CD4-positive, alpha-beta T cell treated with Interferon alpha-2 for 1 hour (primary cell): Measurements from ENCODE around the gene CDCA7L.
"Not testable (repeated sequence)": the region's sequence is repeated elsewhere in the genome, so short reads cannot be mapped to it uniquely, and the experiment has no call there.

ENCODE experiments used
- DNase-seq, 2 donors: peaks; one replicate each; pipeline ENCODE4 v3.0.0-alpha.2; 2020 to 2022

Gene CDCA7L

DNA sequence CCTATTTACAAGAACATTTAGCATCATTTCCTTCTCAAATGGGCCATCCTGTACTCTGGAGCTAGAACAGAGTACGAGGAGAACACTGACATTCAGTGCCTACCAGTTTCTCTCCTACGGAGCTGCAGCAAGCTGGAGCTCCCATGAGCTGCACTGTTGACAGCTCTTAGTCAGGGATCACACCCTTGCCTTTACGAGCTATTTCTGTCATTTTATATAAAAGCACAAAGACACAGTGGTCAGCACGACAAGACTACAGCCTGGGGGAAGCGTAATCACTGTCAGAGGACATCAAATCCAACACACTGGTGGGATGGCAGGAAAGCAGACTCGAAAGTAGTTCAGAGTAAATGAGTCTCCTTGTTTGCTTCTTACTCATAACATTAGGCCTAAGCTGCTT is 2.7 kb downstream of the CDCA7L start:
- no peak for DNase-seq

DNA sequence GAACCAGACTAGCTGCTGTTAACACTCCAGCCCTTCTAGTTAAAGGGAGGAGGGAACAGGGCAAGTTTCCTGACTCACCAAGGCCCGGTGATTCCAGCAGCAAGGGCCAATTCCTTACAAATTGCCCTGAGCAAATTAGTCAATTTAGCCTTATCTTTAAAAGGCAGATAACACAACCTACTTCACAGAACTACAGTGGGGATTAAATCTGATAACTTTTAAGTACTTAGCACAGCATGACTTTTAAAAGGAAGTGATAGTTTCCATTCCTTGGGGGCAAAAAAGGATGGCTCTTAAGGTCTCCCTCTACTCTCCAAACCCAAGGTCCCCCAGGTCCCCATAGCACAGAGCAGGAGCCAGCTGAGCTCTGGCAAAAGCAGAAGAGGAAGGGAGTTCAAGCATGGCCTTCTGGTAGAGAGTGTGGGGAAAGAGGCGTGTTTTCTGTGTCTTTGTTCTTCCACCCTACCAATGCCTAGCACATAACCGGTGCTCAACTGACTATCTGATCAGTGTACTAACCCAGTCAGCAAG is 4.0 kb downstream of the CDCA7L start:
- peak in 1 of 2 donors; percentile 22 for DNase-seq

DNA sequence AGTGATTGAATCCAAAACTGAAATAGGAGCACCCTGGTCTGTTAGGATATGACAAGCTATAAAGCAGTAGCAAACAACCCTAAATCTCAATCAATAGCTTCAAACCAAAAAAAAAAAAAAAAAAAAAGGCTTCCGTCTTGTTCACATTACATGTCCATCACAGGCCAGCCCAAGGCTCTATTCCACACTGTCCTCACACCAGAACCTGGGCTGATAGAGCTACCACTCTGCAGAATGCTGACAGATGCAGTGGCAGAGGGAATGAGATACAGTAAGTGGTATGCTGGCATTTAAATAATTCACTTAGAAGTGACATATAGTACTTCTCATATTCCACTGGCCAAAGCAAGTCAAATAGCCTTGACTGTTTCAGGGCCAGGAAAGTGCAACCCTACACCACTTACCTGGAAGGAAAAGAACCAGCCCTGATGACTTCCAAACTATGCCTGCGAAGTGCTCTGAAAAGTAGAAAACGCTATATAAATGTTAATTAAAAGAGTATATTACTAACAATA is 5.8 kb downstream of the CDCA7L start:
- DNase-seq = no peak

DNA sequence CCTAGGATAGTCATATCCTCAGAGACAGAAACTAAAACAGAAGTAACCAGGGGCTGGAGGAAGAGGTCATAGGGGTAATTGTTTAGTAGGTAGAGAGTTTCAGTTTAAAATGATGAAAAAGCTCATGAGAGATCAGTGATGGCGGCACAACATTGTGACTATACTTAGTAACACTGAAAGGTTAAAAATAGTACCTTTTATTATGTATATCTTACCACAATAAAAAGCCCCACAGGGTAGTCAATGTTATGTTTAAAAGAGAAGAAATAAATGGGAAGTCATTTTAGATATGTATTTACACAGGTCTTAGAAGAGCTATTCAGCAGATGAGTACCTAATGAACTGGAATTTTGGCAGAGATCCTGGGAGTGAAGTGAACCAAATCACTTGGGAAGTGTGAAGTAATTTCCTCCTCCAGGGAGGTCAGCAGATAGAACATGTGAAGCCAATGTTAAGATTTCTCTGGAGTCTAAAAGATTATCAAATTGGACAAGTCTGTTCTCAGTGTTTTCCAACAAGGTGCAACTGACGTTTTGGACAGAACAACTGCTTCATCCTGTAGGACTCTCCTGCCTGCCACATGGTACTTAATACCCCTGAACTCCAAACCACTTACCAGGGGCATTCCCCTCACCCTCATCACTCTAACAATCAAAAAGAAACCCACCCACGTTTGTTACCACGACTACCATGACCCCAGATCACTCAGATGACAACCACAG is 6.4 kb downstream of the CDCA7L start:
- no peak for DNase-seq

DNA sequence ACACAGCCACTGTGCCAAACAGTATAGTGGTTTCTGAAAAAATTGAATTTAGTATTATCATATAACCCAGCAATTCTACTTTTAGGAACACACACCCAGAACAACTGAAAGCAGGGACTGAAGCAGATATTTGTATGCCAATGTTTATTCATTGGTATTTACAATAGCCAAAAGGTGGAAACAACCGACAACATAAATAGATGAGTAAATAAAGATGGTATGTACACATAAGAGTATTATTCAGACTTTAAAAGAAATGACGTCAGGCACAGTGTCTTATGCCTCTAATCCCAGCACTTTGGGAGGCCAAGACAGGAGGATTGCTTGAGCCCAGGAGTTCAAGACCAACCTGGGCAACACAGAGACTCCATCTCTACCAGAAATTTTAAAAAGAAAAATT is 7.2 kb downstream of the CDCA7L start:
- DNase-seq = no peak

DNA sequence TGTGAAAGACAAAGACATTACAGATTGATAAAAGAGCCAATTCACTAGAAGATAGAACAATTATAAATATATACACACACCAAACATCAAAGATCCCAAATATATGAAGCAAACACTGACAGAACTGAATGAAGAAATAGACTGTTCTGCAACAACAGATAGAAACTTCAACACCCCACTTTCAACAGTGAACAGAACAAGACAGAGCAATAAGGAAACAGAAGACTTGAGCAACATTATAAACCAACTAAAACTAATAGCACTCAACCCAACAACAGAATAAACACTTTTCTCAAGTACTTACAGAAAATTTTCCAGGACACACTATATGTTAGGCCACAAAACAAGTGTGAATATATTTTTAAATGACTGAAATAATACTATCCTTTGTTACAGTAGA is 10.9 kb downstream of the CDCA7L start:
- DNase-seq = no peak

DNA sequence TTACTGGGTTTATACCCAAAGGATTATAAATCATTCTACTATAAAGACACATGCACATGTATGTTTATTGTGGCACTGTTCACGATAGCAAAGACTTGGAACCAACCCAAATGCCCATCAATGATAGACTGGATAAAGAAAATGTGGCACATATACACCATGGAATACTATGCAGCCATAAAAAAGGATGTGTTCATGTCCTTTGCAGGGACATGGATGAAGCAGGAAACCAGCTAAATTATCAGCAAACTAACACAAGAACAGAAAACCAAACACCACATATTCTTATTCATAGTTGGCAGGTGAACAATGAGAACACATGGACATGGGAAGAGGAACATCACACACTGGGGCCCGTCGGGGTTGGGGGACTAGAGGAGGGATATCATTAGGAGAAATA is 12.4 kb downstream of the CDCA7L start:
- not testable (repeated sequence) for DNase-seq

DNA sequence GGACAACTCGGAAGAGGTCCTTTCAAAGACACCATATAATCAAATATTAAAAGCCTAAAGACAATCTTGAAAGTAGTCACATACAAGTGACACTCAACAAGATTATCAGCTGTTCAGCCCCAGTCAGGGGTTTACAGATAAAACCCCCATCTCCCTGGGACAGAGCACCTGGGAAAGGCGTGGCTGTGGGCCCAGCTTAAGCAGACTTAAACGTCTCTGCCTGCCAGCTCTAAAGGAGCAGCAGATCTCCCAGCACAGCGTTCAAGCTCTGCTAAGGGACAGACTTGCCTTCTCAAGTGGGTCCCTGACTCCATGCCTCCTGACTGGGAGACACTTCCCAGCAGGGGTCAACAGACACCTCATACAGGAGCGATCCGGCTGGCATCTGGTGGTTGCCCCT is 18.0 kb downstream of the CDCA7L start:
- no peak for DNase-seq

DNA sequence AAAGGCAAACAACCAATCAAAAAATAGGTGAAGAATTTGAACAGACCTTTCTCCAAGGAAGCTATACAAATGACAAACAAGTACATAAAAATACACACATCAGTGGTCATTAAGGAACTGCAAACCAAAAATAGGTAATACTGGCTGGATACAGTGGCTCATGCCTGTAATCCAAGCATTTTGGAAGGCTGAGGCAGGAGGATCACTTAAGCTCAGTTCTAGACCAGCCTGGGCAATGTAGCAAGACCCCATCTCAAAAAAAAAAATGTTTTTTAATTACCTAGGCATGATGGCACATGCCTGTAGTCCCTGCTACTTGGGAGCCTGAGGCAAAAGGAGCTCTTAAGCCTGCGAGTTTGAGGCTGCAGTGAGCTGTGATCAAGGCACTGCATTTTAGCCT is 19.3 kb downstream of the CDCA7L start:
- DNase-seq = no peak

DNA sequence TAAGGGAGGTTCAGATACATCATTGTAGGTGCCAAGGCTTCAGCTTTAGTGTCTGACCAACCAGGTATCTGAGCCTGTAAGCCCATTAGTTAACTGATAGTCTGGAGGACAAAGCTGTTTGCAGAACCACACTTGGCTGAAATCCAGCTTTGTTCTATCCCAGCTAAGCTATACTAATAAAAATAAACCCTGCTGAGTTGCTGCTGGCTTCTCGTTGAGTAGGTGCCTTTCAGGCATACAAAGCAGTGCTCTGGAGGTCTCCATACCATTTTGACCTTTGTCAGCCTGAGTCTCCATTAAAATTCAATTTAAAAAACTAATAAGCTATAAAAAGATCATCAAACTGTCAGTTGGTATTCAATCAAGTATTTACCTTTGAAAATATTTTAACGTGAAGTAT is 22.0 kb downstream of the CDCA7L start:
- DNase-seq = no peak

DNA sequence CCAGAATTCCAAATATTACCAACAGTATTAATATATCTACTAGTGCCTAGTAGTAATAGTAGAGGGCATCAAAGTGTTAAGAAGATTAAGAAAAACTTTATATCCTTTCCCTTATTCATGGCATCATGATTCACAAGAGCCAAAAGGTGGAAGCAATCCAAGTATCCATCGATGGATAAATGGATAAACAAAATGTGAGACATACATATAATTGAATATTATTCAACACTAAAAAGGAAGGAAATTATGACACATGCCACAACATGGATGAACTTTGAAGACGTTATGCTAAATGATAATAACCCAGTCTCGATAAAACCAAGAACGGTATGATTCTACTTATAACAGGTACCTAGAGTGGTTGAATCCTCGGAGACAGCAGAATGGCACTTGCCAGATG is 23.1 kb downstream of the CDCA7L start:
- DNase-seq = no peak

DNA sequence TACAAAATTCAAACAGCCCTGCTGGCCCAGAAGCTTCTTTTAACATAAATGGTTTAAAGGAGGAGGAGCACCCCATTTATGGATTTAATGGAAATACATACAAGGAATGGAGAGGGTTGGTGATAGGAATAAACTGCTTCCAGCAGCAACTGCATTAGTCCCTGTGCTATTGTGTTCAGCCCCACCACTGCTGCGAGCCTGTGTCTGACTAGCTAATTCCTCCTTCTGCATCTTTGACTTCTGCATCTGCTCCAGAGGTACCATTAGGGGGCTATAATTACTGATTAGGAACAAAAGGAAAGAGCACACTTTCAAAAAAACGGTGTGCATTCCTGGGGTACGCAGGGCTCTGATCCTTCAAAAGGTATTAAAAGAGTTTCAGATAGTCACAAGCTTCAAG is 24.8 kb downstream of the CDCA7L start:
- no peak for DNase-seq

DNA sequence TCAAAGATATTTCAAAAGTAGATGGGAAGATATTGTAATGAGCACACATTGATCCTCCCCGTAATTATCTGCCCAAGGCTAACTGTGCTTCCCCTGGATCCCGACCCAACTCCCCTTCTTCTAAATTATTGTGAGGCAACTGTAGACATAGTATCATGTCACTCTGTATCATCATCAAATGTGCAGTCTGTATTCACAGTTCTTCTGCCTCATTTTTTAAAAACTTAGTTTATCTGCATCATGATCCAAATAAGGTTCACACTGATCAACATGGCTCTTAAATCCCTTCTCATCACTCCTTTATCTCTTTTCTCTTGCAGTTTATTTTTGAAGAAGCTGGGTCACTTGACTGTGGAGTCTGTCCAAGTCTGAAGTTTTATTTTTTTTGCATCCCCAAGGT is 27.5 kb downstream of the CDCA7L start:
- no peak for DNase-seq

DNA sequence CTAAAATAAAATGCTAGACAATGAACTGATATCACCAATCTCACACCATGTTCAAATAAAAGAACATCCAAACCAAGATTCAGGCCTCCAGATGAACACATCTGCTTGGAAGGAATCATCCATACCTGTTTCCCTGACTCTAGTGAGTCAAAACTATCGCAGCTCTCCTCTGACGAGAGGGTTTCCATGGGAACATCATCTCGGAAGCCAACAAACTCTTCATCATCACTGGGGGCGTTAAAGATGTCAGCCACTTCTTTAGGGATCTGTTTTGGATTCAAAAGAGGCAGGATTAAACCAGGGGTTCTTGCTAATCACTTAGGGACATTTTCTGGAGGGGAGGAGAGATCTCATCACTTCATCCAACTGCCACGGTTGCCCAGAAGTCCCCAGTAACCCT is 29.1 kb downstream of the CDCA7L start:
- DNase-seq = no peak

DNA sequence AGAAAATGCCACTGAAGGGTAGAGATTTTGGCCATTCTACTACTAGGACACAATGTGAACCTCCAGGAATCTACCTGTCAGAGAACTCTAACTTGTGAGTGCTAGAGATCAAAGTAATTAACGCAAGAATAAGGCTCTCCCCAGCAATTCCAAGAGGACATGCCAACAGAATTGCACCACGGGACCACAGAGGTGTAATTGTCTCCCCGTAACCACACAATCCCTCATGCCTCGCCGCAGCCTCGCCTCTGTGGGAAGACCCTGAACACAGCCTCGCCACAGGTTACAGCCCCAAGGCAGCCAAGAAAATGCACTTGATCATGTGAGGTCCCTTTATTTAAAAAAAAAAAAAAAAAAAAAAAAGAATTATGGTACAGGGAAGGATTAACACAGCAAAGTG is 29.5 kb downstream of the CDCA7L start:
- DNase-seq = no peak

DNA sequence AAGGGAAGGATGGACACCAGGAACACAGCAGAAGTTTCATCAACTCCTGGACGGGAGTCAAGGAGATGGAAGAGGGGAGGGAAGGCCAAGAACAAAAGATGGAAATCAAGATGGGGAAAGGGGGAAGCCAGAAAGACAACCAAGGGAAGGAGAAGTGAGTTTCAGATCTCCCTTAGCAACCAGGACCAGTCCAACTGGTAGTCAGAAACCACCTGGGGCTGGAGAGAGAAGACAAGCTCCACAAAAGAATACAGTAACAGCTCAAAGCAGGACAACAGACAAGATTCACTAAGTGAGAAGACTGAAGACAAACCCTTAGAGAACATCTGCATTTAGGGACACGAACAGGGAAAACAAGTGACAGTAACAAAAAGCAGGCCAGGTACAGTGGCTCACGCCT is 30.6 kb downstream of the CDCA7L start:
- no peak for DNase-seq

DNA sequence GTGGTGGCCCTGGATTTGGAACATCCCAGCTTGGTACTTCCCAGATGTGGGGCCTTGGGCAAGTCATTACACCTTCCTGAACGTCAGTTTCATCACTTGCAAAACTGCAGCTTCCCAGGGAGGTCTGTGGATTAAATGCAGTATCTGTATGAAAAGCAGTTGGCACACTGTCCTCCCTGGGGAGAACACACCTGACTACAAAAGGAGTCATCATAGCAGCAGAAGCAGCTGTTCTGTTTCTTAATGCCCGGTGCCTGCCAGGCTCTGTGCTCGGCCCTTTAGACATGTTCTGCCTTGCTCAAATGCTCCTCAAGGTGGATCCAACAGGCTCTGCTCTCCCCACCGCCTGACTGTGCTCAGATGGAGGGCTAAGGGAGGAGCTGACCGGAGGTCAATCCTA is 31.0 kb downstream of the CDCA7L start:
- DNase-seq = no peak

DNA sequence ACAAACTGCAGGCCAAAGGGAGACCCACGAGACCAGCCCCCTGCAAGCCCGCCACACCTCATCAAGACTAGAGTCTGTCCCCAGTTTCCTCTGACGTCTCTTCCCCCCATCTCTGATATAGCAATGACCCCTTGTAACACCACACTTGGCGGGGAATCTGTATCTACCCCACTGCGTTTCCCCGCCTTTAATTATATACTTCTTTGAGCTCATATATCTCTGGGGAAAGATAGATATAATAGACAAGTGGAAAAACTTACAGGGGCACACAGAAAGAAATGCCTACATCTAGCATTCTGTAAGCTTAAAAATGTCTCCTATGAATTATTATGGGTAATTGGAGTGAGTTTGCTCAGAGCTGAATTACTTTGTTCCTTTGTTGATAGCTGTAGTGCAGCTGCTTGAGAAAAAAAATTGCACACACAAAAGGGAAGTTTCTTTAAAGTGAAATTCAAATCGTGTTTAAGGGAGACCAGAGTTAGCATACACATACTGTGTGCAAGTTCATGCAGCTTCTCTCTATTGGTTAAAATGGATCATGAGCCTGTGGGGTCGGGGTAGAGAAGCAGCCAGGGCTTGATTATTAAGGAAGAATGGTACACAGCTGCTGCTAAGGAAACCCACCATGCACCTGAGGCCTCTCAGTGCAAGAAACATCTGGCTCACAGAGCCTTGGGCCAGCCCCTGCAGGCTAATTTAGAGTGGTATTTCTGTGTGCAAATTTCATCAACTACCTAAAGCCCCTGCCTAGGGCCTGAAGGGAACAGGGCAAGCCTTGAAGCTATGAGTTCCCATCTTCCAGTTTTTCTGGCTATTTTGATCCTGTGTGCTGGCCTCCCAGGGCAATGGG is 32.5 kb downstream of the CDCA7L start:
- DNase-seq = no peak

DNA sequence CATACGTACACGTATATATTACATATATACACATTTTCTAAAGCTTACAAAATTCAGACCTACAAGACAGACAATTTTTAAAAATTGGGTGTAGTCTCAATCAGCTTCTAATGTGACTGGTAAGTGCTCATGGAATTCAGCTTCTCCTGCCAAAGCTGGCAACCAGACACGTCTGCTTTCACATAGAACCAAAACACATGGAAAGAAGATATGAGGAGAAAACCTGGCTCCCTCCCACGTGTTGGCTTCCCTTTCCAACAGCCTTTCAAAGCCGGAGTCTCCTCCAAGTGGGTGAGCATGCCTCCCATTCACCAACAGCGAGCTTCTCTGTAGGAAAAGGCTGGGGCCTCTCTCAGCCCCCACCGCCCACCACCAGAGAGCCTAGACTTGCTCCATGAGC is 33.4 kb downstream of the CDCA7L start:
- no peak for DNase-seq

DNA sequence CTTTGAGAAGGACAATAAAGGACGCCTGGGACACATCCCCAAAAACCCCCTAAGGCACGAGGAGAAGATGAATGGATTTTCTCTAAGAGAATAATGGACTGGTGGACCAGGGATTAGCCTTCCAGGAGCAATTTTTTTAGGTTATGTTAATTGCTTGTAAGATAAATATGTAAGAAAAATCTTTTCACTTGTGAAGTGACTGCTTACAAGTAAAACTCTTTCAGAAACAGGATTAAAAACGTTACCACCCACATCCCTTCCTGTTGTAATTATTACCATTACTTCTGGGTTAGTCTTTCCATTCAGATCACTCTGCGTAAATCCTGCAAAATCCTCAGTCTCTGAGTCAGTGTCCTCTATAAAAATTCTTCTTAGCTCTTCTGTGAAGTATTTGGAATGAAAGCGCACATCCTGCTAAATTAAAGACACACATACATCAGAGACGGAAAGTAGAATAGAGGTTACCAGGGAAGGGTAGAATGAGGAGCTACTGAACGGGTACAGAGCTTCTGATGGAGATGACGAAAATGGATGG is 34.3 kb downstream of the CDCA7L start:
- no peak for DNase-seq

DNA sequence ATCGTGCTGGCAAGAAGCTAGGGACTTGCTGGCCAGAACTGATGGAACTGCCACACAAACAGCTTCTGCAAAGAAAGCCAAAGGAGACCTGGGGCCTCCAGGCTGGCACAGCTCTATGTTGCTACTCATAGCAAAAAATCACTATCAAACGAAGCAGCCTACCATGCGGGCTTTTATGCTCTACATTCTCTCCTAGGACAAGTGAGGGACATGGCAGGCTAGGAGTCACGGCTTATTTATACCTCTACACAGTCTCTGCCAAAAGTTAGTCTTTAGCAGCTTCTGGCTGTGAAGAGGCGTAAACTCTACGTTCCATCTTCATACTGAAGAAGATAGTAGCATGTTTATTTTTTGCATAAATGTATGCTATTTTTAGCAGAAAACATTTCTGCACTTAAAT is 35.4 kb downstream of the CDCA7L start:
- no peak for DNase-seq

DNA sequence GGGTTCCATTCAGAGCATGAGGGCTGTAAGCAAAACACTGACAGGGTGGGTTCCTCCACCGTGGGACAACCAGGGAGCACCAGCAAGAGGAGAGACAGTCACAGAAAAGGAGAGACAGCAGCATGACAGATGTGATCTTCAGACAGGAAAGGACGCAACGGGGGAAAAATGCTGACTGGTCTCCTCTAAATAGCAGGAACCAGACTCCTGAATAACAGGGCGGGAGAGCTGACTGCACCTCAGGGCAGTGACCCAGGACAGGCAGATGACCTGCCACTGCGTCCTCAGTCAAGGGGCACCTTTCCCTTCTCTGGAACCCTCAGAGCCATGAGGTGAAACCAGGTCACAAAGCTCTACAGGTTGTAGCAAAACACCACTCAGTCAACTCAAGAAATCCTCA is 37.0 kb downstream of the CDCA7L start:
- DNase-seq = no peak

DNA sequence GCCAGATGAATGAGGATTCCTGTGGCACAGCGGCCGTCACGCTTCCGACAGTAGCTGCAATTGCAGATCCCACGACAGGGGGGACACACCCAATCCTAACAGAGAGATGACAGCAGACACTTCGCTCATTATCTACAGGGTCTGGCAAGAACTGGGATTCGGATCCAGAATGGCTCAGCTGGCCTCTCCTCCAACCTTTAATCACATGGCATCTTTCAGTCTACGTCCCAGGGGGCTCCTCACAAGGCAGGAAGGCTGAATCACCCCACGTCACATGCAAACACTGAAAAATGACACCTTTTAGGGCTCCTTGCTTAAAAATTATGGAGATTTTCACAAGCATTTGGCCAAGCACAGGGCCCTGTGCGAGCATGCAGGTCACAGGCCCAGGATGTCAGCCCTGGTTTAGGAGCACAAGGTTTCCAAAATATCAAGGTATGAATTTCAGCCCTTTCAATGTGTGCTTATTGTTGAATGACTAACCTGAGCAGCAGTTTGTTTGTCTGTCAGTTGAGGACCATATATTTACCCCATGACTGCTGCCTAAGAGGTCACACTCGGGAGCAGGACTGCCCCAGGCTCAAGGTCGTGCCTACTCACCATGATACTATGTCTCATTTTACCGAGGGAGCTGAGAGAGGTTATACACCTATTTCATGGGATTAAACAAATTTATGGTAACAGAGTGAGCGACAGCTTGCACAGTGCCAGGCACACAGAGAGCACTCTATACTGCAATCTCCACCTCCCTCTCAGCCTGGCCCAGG is 42.5 kb downstream of the CDCA7L start:
- no peak for DNase-seq
